ENCODE measurements around the gene NDUFAB1.
"Not testable (repeated sequence)": the region's sequence is repeated elsewhere in the genome, so short reads cannot be mapped to it uniquely, and the experiment has no call there.

NDUFAB1 gene

GRCh38 chr16:23584186-23585076 lies 11.7 kb downstream of the NDUFAB1 start:
- DNase-seq (ENCODE audit: low read depth in 2 of 2), result no peak

GRCh38 chr16:23583271-23583670 lies 12.8 kb downstream of the NDUFAB1 start:
- not testable (repeated sequence) for DNase-seq (ENCODE audit: low read depth in 2 of 2)

- DNase-seq (ENCODE audit: low read depth in 2 of 2), result no peak
Measured at GRCh38 chr16:23581764-23582163, 14.4 kb downstream of the NDUFAB1 start.

GRCh38 chr16:23580391-23580790 lies 15.7 kb downstream of the NDUFAB1 start:
- DNase-seq (ENCODE audit: low read depth in 2 of 2), result no peak

- DNase-seq (ENCODE audit: low read depth in 2 of 2), result no peak
Measured at GRCh38 chr16:23579371-23579770, 16.7 kb downstream of the NDUFAB1 start.

- no peak for DNase-seq (ENCODE audit: low read depth in 2 of 2)
Measured at GRCh38 chr16:23578101-23578830, 17.9 kb downstream of the NDUFAB1 start.

GRCh38 chr16:23577493-23577892 lies 18.6 kb downstream of the NDUFAB1 start:
- DNase-seq (ENCODE audit: low read depth in 2 of 2), result no peak

- no peak for DNase-seq (ENCODE audit: low read depth in 2 of 2)
Measured at GRCh38 chr16:23575834-23576233, 20.3 kb downstream of the NDUFAB1 start.

GRCh38 chr16:23573817-23574216 lies 22.3 kb downstream of the NDUFAB1 start:
- DNase-seq (ENCODE audit: low read depth in 2 of 2), result no peak

GRCh38 chr16:23572394-23572793 lies 23.7 kb downstream of the NDUFAB1 start:
- DNase-seq (ENCODE audit: low read depth in 2 of 2), result no peak

GRCh38 chr16:23571895-23572294 lies 24.2 kb downstream of the NDUFAB1 start:
- DNase-seq (ENCODE audit: low read depth in 2 of 2), result no peak

GRCh38 chr16:23570992-23571632 lies 25.0 kb downstream of the NDUFAB1 start:
- no peak for DNase-seq (ENCODE audit: low read depth in 2 of 2)

- DNase-seq (ENCODE audit: low read depth in 2 of 2), result no peak
Measured at GRCh38 chr16:23567602-23568001, 28.5 kb downstream of the NDUFAB1 start.

GRCh38 chr16:23566724-23567123 lies 29.4 kb downstream of the NDUFAB1 start:
- DNase-seq (ENCODE audit: low read depth in 2 of 2), result no peak

GRCh38 chr16:23564575-23565363 lies 31.3 kb downstream of the NDUFAB1 start:
- DNase-seq (ENCODE audit: low read depth in 2 of 2), result no peak

- no peak for DNase-seq (ENCODE audit: low read depth in 2 of 2)
Measured at GRCh38 chr16:23563186-23563585, 32.9 kb downstream of the NDUFAB1 start.

GRCh38 chr16:23562505-23562904 lies 33.6 kb downstream of the NDUFAB1 start:
- DNase-seq (ENCODE audit: low read depth in 2 of 2), result no peak

GRCh38 chr16:23561586-23561985 lies 34.5 kb downstream of the NDUFAB1 start:
- DNase-seq (ENCODE audit: low read depth in 2 of 2), result no peak

- no peak for DNase-seq (ENCODE audit: low read depth in 2 of 2)
Measured at GRCh38 chr16:23557779-23558702, 38.1 kb downstream of the NDUFAB1 start.

Data from stimulated activated CD8-positive, alpha-beta memory T cell treated with anti-CD3 and anti-CD28 coated beads, Interleukin-2, amount 100 ng/mL, for 1 hour (primary cell).